GM21786 (cell line): ENCODE results near the gene ACIN1.
"Not testable (repeated sequence)": the region's sequence is repeated elsewhere in the genome, so short reads cannot be mapped to it uniquely, and the experiment has no call there.

Experiments
- ATAC-seq: cut with Tn5 transposase; IDR thresholded peaks from one replicate; pipeline ENCODE4 v1.9.1; 2021; ENCODE audit not compliant: unreplicated experiment

The ACIN1 gene

DNA sequence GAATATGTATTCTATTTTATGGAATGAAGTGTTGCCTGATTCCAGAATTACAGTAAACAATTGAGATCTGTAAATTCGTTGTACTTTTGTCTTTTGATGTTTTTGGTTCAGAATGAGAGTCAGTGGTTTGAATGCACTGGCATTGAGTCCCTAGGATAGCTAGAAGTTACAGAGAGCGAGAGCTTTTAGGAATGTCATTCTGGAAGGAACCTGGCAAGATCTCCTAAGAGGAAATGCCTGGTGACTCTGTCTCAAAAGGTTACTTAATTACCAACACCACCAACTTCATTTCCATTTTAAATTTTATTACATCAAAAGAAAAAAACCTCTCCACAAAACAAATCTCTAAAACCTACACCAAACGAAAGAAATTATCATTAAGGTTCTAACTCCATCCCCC lies 30.1 kb upstream of the ACIN1 start:
- no peak for ATAC-seq

DNA sequence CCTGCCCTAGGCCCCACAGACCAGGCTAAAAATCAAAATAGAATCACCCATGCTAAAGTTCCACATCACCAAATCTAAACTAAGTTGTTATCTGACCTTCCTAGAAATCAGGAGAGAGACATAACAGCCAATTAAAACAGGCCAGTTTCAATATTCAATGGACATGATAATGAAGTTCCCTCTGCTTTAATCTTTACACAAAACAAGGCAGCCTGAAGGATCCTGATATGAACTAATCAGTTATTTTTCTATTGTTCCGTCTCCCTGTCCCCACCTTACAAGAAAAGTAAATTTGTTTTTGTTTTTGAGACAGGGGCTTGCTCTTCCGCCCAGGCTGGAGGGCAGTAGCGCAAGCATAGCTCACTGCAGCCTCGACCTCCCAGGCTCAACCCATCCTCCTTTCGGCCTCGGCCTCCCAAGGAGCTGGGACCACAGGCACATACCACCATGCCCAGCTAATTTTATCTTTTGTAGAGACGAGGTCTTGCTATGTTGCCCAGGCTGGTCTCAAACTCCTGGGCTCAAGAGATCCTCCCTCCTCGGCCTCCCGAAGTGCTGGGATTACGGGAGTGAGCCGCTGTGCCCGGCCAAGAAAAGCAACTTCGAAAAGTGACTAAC lies 29.5 kb upstream of the ACIN1 start:
- no peak for ATAC-seq

DNA sequence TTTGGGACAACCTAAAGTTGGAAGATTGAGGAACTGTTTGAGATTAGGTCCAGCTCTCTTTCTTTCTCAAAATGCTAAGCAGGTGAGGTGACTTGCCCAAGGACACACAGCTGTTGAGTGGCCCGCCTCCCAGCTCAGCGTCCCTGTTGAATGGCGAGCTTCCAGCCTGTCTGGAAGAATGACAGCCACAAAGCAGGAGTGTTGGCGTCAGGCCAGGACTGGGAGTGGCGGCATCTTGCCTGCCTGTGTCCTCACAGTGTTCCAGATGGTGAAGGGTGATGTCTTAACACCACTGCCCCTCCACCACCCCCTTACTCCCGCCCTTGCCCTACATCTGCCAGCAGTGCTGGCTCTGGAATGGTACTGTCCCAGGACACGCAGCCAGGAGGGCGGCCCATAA lies 28.5 kb upstream of the ACIN1 start:
- ATAC-seq = no peak

DNA sequence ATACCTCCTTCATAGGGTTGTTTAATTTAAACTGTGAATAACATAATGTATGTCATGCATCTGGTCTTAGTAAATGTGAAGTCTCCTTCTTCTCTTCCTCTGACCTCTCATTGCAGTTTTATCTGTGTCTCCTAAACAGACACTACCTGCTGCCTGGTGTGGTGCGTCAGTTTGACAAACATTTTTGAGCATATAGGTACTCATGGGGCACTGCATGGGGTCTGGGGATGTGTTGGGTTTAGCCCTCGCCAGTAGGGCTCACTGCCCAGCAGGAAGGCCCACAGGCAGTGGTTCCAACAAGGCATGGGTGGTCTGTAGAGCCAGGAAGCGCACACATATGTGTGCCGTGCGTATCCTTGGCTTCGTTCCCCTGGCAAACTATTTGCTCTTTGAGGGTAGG lies 27.1 kb upstream of the ACIN1 start:
- no peak for ATAC-seq

DNA sequence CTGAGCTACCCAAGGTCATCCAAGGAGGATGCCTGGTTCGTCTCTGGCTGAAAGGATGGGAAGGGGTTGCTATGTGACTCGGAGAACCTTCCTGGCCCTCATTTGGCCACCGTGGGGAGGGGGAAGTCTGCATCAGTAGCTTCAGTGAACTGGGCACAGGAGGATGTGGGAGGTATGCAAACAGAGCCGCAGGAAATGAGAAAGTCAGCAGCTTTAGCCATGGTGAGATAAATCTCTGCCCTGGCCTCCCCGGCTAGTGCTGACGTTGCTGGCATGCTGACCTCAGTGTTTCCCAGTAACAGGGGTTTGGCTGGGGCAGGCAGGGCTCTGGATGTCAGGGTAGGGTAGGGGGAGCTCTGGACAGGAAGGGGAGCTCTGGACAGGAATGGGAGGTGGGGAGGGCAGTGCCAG lies 26.4 kb upstream of the ACIN1 start:
- ATAC-seq = peak; percentile 66

DNA sequence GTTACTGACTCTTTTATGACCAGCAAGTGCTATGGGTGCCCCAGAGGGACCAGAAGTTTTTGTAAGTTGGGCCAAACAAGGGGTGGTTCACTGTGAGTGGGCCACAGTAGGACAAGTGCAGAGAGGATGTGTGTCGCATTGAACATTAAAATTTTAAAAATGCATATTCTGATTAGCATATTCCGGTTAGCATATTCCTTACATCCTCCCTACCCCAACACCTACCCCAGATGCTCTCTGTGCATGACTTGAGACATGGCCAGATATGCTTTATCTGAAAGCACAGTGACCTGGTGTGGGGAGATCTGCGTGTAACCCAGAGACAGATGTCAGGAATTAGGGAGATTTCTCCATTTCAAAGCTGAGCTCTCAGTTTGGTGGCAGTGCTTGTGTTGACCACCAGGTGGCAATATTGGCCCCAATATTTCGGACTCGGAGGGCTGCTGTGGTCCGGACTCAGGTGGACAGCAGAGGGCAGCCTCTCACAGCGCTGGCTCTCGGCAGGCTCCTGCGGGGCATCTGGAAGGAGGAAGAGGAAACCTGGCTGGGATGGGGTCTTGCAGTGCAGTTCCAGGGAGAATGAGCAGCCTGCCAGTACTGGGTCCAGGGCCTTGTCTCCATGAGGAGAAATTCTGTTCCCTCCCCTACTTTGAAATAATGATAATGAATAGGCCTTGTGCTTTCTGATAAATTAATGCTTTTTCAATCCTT lies 25.8 kb upstream of the ACIN1 start:
- ATAC-seq = peak; percentile 65

DNA sequence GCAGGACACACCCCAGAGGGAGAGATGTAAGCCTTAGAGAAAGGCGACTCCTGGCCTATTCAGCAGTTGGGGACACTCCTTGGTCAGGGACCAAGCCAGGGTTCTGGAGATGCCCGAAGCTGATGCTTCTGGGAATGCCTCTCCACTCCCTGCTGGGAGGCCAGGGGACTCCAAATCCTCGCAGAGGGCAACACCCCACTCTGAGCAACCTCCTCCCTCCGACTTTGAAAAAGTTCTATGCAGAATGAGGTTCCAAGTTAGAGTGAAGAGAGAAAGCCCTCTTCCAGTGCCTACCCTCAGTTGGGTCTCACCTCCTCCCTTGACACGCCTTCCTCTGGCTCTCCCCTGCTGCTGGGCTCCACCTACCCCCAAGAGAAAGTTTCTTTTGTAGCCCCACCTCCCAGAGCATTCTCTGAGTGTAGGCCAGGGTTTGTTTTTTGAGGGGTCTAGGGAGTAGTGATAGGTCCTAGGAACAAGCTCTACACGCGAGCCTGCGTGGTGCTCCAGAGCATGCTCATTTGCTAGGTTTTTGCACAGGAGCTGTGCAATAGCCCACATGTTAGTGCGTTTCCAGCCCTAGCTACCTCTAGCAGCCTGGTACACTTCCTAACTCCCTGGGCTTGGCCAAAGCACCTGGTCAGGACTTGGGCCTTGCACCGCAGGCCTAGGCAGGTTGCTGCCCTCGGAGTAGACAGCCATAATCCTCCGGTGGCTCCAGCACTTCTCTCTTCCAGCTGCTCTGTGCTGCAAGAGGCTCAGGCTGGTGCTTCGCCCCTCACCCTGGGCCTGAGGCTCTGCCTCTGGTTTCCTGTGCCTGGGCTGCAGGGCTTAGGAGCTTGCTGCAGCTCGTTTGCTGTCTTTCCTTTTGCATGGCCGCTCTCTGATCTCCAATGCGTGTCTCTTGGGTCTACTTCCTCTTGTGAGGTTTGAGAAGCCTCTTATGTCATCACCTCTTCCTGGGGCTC lies 24.7 kb upstream of the ACIN1 start:
- ATAC-seq = no peak

DNA sequence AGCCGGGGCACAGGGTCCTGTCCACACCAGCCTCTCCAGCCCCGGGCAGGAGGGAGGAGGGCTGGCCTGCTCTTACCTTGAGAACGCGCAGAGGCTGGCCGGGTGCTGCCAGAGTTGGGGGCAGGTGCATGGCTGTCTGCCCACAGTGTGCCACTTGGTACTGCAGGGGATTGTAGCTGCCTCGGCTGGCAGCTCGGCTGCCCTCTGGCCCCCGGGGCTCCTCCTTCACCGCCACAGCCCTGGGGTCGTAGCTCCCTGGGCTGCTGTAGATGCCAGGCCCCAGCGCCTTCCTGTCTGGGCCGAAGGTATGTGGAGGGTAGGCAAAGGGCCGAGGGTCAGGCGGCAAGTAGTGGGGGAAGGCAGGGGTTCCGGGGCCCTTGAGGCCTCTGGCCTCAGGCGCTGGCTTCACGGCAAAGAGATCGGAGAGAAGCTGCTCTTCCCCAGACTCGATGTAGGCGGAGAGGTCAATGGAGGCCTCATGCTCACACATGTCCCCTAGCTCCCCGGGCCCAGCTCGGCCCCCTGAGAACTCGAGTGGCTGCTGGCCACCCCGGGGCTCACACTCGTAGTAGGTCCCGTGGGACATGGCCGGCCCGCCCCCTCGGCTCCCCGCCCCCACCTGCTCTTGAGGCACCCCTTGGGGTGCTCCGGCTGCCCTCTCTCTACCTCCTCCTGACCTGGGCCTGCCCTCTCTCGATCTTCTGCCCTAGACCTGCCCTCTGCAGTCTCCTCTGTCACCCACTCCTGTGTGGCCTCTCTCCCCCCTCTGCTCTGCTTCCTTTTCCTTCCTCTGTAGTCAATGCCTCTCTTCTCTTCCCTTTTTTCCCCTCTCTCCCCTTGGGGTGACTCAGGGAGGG lies 23.8 kb upstream of the ACIN1 start, which contains the start of gene CEBPE:
CEBPE (minus strand) TSS at position 750 of the 857 bp plus-strand sequence; CDS start at position 586, 164 bp downstream.
- no peak for ATAC-seq

DNA sequence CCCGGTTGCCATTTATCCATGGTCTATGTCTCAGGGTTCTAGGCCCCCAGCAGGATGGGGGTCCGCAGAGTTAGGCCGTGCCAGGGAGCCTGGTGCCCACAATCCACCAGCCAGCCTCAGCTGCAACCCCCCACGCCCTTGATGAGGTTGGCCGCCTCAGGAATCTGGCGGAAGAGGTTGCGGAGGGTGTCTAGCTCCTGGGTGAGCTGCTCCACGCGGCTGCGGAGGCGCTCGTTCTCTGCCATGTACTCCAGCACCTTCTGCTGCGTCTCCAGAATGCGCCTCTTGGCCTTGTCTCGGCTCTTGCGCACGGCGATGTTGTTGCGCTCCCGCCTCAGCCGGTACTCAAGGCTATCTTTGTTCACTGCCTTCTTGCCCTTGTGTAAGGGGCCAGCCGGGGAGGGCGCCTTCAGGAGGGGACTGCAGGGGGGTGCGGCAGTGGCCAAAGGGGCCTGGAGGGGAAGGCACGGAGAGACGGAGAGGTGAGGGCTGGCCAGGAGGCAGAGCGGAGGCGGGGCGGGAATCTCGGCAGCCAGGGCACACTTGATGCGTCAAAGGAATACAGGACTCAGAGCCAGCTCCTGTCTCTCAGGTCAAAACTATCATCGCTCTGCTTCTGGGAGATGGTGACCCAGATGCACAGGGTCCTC lies 22.6 kb upstream of the ACIN1 start:
- no peak for ATAC-seq

DNA sequence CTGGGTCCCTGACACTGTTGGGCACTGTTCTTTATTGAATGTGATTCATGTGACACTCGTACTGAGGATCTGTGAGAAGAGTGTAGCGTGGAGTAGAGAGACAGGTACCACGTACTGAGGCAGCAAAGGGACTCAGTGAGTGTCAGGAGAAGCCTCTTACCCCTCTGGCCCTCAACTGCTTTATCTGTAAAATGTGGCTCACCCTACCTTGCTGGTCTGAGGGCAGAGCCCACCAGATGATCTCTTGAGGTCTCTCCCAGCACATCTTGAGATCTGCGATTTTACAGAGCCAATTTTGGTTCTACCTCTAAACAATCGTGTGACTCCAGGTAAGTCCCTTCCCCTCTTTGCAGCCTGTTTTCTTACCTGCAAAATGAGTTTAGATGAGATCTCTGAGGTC lies 21.0 kb upstream of the ACIN1 start:
- no peak for ATAC-seq

DNA sequence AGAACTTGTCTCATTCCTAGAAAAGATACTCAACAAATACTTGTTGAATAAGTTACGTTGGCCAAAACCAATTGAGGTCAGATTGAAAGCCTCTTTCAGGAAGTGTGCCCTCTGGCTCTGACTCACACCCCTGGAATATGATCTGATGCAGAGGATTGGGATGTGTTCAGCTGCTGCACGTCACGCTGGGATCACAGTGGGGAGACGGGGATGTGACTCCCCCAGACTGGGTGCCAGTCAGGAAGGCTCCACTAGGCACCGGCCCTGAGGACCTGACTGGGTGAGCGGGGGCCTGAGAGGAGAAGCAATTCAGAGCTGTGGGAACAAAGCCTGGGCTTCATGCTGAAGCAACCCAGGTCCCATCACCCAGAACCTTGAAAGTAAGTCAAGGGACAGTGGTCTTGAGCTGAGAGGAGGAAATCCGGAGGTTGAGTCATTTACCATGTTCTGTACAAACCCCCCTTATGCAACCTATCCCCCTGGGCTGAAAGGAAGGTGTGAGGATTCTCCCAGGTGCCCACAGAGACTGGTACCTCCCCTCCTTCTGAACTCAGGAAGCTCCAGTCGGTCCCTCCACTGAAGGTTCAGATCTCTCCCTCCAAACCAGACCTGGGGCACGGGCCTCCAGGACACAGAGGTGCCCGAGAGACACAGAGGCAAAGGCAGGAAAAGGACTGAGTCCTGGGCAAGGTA lies 20.2 kb upstream of the ACIN1 start:
- ATAC-seq = no peak

DNA sequence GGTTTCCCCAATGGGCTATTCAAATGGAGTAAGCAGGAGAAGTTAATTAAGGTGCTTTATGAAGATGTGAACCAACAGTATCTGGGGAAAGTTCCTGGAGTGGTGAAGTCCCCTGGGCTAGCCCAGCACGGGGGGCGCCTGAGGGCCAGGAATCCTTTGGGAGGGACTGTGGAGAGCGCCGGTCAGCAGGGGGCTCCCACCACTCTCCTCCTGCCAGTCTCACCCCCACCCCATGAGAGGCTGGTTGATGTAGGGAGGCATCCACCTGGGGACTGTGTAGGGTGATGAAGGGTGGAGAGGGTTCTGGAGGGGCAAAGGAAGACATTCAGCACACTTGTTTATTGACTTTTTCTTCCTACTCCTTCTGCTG lies 19.7 kb upstream of the ACIN1 start:
- ATAC-seq = no peak

DNA sequence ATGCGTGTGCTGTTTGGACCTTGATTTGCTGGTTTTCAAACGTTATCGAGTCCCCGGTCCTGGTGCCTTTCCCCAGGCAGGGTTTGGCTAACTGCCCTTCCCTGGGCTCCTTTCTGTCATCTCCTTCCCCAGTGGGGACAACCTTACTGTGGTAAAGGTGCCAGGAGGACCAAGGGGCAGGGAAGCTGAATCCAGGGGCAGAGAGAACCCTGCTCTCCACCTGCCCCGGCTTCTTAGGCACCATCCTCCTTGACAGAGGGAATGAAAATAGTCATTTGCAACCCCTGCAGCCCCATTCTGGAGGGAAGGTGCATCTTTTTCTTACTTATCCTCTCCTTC lies 19.2 kb upstream of the ACIN1 start:
- no peak for ATAC-seq

DNA sequence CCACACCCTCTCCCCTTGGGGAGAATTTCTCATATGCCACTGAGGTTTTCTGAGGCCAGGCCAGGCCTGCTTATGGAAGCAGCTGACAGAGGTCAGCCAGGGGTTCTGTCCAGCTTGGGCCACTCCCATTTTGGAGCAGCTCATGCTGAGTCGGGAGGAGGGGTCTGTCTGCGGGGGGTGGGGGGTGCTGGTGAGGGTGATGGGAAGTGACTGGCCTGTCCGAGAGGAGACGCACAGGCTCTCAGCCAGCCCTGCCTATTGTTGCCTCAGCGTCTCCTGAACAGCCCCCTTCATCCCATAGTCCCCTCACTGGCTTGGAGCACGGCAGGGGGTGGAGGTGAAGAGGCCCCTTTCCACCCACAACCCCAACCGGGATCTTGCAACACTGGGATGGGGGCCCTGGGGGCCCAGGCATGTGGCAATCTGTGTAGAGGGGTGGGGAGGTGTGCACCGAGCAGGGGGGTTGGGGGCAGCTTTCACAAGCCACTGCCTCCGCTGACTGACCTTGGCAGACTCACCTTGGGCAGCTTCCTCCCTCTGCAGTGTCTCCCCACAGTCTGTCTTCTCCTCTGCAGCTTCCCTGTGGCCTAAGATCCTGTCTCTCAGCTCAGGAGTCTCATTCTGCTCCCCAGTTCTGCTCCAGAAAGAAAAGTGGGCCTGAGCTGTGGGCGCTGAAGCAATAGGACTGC lies 18.6 kb upstream of the ACIN1 start:
- no peak for ATAC-seq

DNA sequence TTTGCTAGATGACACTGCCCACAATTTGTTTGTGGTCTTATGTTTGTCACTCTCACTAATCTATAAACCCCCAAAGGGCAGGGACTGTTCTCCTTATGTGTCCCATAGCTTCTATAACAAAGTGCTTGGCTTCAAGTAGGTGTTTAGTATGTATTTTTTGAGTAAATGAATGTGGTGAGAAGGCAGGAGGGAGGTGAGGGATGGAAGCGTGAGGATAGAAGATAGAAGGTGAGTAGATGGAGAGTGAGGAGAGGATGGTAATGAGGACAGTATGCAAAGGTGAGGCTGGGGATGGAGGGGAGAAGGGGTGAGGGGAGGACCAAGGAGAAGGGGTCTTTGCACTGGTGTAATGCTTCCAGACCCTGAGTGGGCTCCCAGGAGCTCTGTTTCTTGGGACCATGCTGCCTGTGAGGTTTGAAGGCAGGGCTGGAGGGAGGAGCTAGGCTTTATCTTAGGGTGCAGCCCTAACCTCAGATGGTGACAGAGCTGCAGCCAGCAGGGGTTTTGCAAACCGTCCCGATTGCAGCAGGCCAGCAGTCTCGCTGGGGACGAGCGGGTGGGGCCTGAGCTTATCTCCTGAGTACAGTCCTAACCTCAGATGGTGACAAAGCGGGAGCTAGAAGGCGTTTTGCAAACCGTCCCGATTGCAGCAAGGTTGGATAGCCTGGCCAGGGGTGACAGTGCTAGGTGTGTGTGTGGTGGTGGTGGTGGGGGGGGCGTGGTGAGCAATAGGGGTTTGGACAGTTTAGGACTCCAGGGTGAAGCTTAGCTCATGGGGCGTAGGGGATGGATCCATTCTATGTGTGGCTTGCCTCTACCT lies 17.6 kb upstream of the ACIN1 start:
- no peak for ATAC-seq

DNA sequence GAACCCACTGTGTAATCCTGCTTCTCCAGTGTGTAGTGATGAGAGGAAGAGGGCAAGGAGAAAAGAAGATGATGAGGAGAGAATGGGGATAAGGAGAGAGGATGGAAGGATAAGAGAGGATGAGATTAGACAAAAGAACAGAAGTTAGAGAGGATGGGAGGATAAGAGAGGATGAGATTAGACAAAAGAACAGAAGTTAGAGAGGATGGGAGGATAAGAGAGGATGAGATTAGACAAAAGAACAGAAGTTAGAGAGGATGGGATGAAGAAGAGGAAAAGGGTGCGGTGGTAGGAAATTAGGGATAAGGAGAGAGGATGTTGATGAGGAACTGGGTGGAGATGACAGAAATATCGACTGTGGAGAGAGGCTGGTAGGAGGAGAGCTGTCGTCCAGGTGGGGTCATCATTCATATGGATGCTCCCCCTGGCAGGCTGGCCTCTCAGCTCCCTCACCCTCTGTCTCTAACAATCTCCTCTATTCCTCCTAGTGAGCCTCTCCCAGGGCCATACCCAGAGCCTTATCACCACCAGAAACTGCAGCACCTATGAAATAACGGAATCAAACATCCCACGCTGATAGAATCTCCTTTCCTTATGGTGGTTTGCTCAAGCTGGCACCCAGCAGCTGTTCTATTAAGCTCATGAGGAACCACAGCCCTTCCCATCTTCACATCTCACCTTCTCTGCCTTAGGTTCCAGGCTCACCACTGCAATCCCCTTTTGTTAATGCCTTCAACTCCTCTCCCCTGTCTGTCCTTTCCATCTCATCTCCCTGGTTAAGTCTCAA lies 15.8 kb upstream of the ACIN1 start:
- no peak for ATAC-seq

DNA sequence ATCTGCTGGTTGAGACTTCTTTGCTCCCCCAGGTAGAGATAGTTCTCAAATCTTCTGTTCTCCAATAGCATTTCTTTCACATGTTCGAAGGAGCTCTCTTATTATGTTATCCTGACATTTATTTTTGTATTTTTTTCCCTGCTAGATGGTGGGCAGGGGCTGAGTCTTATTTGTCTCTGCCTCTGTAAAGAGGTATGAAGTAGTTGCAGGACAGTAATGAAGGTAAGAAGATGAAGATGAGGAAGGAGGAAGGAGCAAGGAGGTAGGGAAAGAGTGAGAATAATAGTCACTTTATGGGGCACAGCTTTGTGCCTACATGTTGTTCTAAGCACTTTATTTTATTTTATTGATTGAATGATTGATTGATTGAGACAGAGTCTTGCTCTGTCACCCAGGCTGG lies 14.8 kb upstream of the ACIN1 start:
- ATAC-seq = no peak

DNA sequence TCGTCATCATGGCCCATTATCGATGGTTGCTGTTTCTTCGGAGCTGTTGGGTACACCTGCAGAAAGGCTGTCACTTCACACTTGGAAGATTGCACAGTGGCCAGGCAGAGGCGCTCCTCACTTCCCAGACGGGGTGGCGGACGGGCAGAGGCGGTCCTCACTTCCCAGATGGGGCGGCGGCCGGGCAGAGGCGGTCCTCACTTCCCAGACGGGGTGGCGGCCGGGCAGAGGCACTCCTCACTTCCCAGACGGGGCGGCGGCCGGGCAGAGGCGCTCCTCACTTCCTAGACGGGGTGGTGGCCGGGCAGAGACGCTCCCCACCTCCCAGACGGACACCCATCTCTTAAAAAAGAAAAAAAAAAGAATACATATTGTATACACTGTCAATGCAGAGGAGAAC lies 13.2 kb upstream of the ACIN1 start:
- not testable (repeated sequence) for ATAC-seq
